HG02642 (cell line): ENCODE measurements around the gene RASSF7.
"Not testable (repeated sequence)": the region's sequence is repeated elsewhere in the genome, so short reads cannot be mapped to it uniquely, and the experiment has no call there.

Source experiments
- ATAC-seq: cut with Tn5 transposase; IDR thresholded peaks from one replicate; pipeline ENCODE4 v1.9.1; 2021; ENCODE audit warnings: mild to moderate bottlenecking; ENCODE audit not compliant: unreplicated experiment, poor library complexity

RASSF7 gene

GRCh38 chr11:560305-561147 lies at the start of gene RASSF7, which contains the start of gene LMNTD2:
Gene RASSF7 (plus strand): TSS chr11:560970. CDS start chr11:561769, 799 bp downstream.
Gene LMNTD2 (minus strand): TSS chr11:560738. CDS start chr11:560716, 22 bp downstream.
- peak; percentile 81 for ATAC-seq

- no peak for ATAC-seq
Measured at GRCh38 chr11:512761-513595, 47.8 kb upstream of the RASSF7 start.

- ATAC-seq: no peak
Measured at GRCh38 chr11:514606-515005, 46.2 kb upstream of the RASSF7 start.

GRCh38 chr11:515131-515530 lies 45.6 kb upstream of the RASSF7 start:
- ATAC-seq: no peak

GRCh38 chr11:516400-516799 lies 44.4 kb upstream of the RASSF7 start:
- ATAC-seq: no peak

- ATAC-seq: not testable (repeated sequence)
Measured at GRCh38 chr11:516918-517685, 43.7 kb upstream of the RASSF7 start.

- peak; percentile 91 for ATAC-seq
Measured at GRCh38 chr11:518463-519202, 42.1 kb upstream of the RASSF7 start.

GRCh38 chr11:520428-521176 lies 40.2 kb upstream of the RASSF7 start:
- no peak for ATAC-seq

- no peak for ATAC-seq
Measured at GRCh38 chr11:521177-521688, 39.5 kb upstream of the RASSF7 start.

GRCh38 chr11:526192-526591 lies 34.6 kb upstream of the RASSF7 start:
- ATAC-seq: no peak

GRCh38 chr11:528166-528814 lies 32.5 kb upstream of the RASSF7 start:
- ATAC-seq: no peak

GRCh38 chr11:528815-529727 lies 31.7 kb upstream of the RASSF7 start:
- no peak for ATAC-seq

GRCh38 chr11:529728-530411 lies 30.9 kb upstream of the RASSF7 start:
- no peak for ATAC-seq

GRCh38 chr11:530960-531831 lies 29.6 kb upstream of the RASSF7 start:
- no peak for ATAC-seq

- ATAC-seq: no peak
Measured at GRCh38 chr11:531919-532526, 28.7 kb upstream of the RASSF7 start.
